Prostate gland (tissue), 2 donors: ENCODE results near the gene MAMDC2.

Experiments used
- CTCF ChIP-seq, 4 experiments: fragments of 200-600 bp in 2 of 4; fragments of 450-650 bp in 2 of 4; sonication (generic) in 2 of 4; IDR thresholded peaks; 1 replicate in 3 of 4; 2 replicates in 1 of 4; pipeline ENCODE4 v1.5.1; 2016 to 2019; ENCODE audit warnings: antibody characterized with exemption in 4 of 4, mild to moderate bottlenecking in 2 of 4, moderate library complexity in 2 of 4
- POLR2AphosphoS5 ChIP-seq: sonication (generic); formaldehyde crosslinking; IDR thresholded peaks from one replicate; pipeline ENCODE4 v1.6.1; 2017; ENCODE audit warnings: antibody characterized with exemption

DNA sequence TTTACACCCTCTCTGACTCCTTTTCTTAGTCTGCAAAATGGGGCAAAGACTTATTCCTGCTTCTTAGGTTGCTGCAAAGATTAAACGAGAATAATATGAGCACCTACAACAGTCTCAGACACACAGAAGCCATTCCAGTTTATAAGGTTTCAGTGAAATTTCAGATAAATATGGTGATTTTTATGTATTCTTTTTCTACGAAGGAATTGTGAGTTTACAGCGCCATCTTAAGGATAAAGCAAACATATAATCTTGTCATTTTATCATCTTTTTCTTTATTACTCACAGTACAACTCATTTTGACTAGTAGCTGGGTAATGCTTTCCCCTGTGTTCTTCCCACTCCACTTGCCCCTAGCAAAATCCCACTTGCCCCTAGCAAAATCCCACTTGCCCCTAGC lies 185.9 kb downstream of the MAMDC2 start:
- no peak for TF ChIP-seq POLR2AphosphoS5
- peak in 2 of 4 experiments; percentile 26 for TF ChIP-seq CTCF (IDR thresholded peaks at IDR 0.05)
